ENCODE data around the gene DUOX2.

The DUOX2 gene

GRCh38 chr15:45143056-45143455 is 29.1 kb upstream of the DUOX2 start:
- TF ChIP-seq EZH2phosphoT487 (IDR thresholded peaks at IDR 0.05; ENCODE audit: borderline replicate concordance, low read length) (no peak), CTCF (IDR thresholded peaks at IDR 0.05; ENCODE audit: low read depth, low read length, poor library complexity, severe bottlenecking) (no peak)
- Histone ChIP-seq H3K4me3 (ENCODE audit: low read length) (no peak overlapping the region), H3K27me3 (ENCODE audit: control insufficient read depth, low read length) (no peaks in the 10 kb centered on the region), H3K4me1 (ENCODE audit: control insufficient read depth, low read length) (no peaks in the 10 kb centered on the region), H3K9me3 (ENCODE audit: control insufficient read depth, insufficient read depth, low read length) (no peaks in the 10 kb centered on the region), H3K79me2 (ENCODE audit: control insufficient read depth, low read length) (no peaks in the 10 kb centered on the region), H3K36me3 (ENCODE audit: control insufficient read depth, low read length) (no peaks in the 10 kb centered on the region), H3K4me2 (ENCODE audit: low read length) (no peak overlapping the region), H3K27ac (ENCODE audit: low read depth, low read length) (no peak overlapping the region), H3K9me2 (replicated peaks; ENCODE audit: control insufficient read depth, low read length) (no peaks in the 10 kb centered on the region), H3F3A (ENCODE audit: control insufficient read depth, insufficient read depth) (no peaks in the 10 kb centered on the region), H4K20me1 (ENCODE audit: control insufficient read depth, insufficient read depth, low read depth, low read length) (no peaks in the 10 kb centered on the region)

- H3K79me2 ChIP-seq (ENCODE audit: control insufficient read depth, low read length), result no peaks in the 10 kb centered on the region
- no peaks in the 10 kb centered on the region for H3K9me2 ChIP-seq (replicated peaks; ENCODE audit: control insufficient read depth, low read length)
- TF ChIP-seq CTCF (IDR thresholded peaks at IDR 0.05; ENCODE audit: low read depth, low read length, poor library complexity, severe bottlenecking), result no peak
- no peak for TF ChIP-seq EZH2phosphoT487 (IDR thresholded peaks at IDR 0.05; ENCODE audit: borderline replicate concordance, low read length)
- no peaks in the 10 kb centered on the region for H3K4me1 ChIP-seq (ENCODE audit: control insufficient read depth, low read length)
- no peaks in the 10 kb centered on the region for H4K20me1 ChIP-seq (ENCODE audit: control insufficient read depth, insufficient read depth, low read depth, low read length)
- no peak overlapping the region for H3K4me2 ChIP-seq (ENCODE audit: low read length)
- no peaks in the 10 kb centered on the region for H3K9me3 ChIP-seq (ENCODE audit: control insufficient read depth, insufficient read depth, low read length)
- H3F3A ChIP-seq (ENCODE audit: control insufficient read depth, insufficient read depth), result no peaks in the 10 kb centered on the region
- no peak overlapping the region for H3K27ac ChIP-seq (ENCODE audit: low read depth, low read length)
- H3K4me3 ChIP-seq (ENCODE audit: low read length), result no peak overlapping the region
- H3K27me3 ChIP-seq (ENCODE audit: control insufficient read depth, low read length), result no peaks in the 10 kb centered on the region
- H3K36me3 ChIP-seq (ENCODE audit: control insufficient read depth, low read length), result no peaks in the 10 kb centered on the region
Observed at GRCh38 chr15:45141386-45141785, 27.4 kb upstream of the DUOX2 start.

- no peaks in the 10 kb centered on the region for H3F3A ChIP-seq (ENCODE audit: control insufficient read depth, insufficient read depth)
- H3K27me3 ChIP-seq (ENCODE audit: control insufficient read depth, low read length), result no peaks in the 10 kb centered on the region
- no peaks in the 10 kb centered on the region for H3K79me2 ChIP-seq (ENCODE audit: control insufficient read depth, low read length)
- no peak overlapping the region for H3K27ac ChIP-seq (ENCODE audit: low read depth, low read length)
- no peak overlapping the region for H3K4me2 ChIP-seq (ENCODE audit: low read length)
- no peak overlapping the region for H3K4me3 ChIP-seq (ENCODE audit: low read length)
- H4K20me1 ChIP-seq (ENCODE audit: control insufficient read depth, insufficient read depth, low read depth, low read length), result no peaks in the 10 kb centered on the region
- no peaks in the 10 kb centered on the region for H3K4me1 ChIP-seq (ENCODE audit: control insufficient read depth, low read length)
- H3K9me2 ChIP-seq (replicated peaks; ENCODE audit: control insufficient read depth, low read length), result no peaks in the 10 kb centered on the region
- no peak for TF ChIP-seq EZH2phosphoT487 (IDR thresholded peaks at IDR 0.05; ENCODE audit: borderline replicate concordance, low read length)
- TF ChIP-seq CTCF (IDR thresholded peaks at IDR 0.05; ENCODE audit: low read depth, low read length, poor library complexity, severe bottlenecking), result no peak
- no peaks in the 10 kb centered on the region for H3K9me3 ChIP-seq (ENCODE audit: control insufficient read depth, insufficient read depth, low read length)
- H3K36me3 ChIP-seq (ENCODE audit: control insufficient read depth, low read length), result no peaks in the 10 kb centered on the region
Observed at GRCh38 chr15:45140557-45141250, 26.7 kb upstream of the DUOX2 start.
